C1 segment of cervical spinal cord (tissue), 14 donors: ENCODE results near the gene PDE6C.

Experiments used
- DNase-seq, 14 donors: peaks; one replicate each; lab custom pipeline; 2025; lab: John Stamatoyannopoulos, UW

PDE6C gene

DNA sequence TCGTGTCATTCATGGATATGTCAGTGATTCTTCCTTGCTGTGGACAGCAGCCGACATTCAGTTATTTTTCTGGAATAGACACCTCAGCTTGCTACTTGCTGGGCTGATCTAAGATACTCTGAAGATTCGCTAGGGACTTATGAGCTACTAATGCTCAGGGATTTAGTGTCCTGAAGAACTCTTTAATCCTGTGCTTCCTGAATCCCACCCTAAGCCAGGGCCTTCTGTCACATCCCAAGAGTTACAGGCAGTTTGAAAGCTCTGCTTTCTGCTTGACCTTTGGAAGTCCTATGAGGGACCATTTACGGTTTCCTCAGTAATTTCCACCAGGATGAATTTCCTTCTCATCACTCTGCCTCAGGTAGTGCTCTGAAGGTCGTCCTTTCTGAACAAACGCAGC is at the start of gene PDE6C:
TSS of gene PDE6C (plus strand) at position 227 of the 400 bp plus-strand sequence. CDS start 189 bp downstream, outside the sequence.
- no peak for DNase-seq

DNA sequence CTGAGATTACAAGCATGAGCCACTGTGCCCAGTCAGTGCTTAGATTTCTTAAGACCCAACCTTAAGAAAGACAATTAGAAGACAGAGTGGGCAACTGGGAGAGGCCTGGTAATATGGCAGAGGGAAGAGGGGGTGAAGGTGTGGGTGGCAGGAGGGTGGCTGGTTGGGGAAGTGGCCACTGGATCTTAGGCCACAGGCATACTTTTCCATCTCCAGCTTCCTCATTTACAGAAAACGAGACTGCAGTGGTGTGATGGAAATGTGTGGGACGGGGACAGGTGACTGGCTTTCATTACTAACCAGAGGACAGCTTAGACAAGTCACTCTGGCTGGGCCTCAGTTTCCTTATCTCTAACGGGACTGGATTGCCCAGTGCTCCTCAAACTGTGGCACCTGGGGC is 46.9 kb upstream of the PDE6C start:
- DNase-seq = no peak

DNA sequence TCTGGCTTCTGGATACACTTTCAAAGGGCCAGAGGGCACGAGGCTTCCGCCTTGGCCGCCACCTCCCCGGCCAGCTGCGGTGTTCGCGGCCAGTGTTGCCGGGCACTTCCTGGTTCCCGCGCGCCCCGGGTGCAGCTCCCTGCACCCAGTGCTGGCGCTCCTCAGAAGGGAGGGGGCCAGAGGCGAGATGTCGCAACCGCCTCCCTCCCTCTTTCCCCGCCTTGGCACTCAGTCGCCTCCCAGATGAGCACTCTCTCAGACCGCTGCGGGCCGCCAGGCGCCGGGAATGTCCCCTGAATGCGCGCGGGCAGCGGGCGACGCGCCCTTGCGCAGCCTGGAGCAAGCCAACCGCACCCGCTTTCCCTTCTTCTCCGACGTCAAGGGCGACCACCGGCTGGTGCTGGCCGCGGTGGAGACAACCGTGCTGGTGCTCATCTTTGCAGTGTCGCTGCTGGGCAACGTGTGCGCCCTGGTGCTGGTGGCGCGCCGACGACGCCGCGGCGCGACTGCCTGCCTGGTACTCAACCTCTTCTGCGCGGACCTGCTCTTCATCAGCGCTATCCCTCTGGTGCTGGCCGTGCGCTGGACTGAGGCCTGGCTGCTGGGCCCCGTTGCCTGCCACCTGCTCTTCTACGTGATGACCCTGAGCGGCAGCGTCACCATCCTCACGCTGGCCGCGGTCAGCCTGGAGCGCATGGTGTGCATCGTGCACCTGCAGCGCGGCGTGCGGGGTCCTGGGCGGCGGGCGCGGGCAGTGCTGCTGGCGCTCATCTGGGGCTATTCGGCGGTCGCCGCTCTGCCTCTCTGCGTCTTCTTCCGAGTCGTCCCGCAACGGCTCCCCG is 45.7 kb upstream of the PDE6C start, which contains the start of gene FFAR4:
TSS of gene FFAR4 (plus strand) at position 231 of the 842 bp plus-strand sequence. CDS start at position 287, 56 bp downstream.
- peak in 6 of 14 donors; percentile 7 to 47 (median 14) for DNase-seq

DNA sequence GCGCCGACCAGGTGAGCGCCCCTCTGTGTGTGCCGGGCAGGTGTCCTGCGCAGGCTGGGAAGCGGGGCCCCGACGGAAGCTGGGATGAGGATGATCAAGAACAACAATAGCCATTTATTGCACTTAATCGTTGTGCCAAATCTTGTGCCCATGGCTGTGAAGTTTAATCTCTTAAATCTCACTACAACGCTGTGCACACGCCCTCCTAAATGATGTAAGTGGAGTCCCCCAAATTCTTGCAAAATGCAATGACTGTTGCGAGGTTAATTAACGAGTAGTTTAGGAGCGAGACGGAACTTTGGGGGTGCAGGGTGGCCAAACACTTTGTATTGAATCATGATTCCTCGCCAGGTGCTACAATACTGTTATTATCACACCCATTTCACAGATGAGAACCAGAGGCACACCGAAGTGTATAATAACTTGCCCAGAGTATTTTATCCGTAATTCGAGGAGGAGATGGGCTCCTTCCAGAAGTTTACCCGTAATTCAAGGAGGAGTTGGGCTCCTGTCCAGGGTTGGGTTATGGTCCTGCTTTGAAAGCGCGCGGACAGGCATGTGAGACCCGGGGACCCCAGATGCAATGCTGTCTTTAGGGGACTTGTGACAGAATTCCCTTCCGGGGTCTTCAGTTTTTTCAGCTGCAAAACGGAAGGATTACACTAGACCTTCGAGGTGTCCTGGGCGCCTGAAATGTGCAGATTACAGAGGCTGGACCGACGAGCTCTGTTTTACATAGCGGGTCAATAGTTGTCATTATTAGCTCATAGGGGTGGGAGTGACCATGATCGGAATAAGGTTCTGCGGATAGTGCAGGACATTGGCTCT is 44.8 kb upstream of the PDE6C start:
- DNase-seq = no peak

DNA sequence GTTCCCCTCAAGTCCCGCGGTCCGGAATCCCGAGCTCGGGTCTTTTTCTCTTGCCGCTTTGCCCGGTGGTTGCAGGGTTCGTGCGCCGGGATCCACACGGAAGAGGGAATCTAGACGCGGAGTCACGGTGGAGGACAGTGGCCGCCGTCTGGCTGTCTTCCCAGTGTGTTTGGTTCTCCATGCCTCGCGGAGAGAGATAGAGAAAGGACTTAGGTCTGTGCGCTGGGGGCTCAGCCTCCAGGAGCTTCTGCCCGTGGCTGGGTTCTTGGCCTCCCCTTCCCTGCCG is 44.3 kb upstream of the PDE6C start:
- peak in 2 of 14 donors; percentile 4 to 30 for DNase-seq

DNA sequence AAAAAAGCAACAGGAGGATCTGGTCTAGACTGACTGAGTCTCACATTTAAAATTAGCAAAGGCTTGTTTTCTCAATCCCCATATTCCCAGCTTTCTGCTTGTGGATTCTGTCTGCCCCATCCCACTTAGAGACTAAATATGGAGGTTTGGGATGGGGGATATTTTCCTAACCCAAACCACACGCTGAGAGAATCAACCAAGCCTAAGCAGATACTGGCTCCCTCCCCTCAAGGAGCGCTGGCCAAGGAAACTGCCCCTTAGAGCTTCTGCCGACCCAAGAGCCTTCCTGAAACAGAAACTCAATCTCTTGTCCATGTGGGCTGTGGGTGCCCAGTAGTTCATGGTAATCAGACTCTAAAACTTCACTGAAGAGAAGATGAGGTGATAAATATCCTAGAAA is 42.0 kb upstream of the PDE6C start:
- no peak for DNase-seq

DNA sequence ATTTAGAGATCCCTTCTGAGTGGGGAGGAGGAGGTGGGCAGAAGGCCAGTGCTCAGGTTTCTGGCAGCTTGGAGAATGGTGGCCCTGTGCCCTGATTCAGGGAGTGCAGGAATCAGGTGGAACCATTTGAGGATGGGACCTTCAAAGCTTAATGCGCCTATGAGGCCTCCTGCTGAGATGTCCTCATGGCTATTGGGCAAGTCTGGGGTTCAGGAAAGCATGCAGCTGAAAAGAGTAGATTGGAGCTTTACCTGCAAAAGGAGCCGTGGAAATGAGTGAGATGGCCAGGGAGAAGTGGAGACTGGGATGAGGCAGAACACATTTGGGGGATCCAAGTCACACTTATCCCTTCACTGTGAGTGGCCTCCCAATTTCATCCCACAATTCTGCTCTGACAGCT is 39.7 kb upstream of the PDE6C start:
- DNase-seq = no peak

DNA sequence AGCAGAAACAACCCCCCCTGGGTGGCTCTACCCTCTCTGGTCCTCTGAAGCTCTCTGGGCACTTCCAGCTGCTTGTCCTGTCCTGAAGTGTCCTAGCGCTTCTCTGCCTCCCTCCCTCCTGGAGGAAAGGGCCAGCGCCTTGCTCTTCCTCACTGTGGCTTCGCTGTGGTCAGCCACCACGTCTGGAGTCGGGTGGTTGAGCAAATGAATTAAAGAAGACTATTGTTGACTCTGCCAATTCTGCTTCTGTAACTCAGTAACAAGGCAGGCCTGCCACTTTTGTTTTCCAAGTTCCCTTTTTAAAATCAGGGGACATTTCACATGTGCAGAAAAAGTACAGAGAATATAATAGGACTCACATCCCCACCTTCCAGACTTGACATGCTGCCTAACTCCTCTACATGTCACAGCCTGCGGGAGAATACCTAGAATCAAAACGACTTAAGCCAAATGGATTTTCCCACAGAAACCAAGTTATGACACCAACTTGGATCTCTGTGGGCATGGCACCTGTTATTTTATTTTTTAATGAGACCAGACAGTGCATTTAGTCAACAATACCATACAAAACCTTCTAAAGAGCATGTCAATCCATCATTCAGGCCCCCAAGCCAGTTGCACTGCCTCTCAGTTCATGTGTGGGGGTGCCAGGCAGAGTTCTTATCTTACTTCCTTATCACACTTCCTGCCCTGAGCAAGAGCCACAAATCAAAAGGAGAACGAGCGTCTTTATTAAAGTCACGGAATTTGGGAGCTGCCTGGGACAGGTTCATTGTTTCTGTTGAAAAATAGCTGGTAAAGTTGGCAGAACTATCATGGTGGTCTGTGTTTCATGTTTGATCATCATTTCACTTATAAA is 39.1 kb upstream of the PDE6C start:
- peak in 6 of 14 donors; percentile 22 to 49 (median 28) for DNase-seq

DNA sequence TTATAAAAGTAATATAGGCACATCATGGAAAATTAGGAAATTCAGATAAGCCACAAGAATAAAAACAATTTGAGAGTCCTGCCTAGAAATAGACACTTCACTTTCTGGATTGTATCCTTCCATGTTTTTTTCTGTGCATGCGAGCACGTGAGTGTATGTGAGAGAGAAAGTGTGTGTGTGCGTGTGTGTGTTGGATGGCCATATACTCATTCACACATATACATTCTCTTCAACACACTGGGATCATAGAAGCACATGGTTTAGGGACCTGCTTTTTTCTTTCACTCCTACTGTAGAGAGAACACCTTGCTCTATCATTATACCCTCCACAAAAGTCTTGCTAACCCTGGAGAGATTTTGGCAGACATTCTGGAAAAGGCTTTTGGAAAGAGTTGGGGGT is 38.4 kb upstream of the PDE6C start:
- DNase-seq = no peak

DNA sequence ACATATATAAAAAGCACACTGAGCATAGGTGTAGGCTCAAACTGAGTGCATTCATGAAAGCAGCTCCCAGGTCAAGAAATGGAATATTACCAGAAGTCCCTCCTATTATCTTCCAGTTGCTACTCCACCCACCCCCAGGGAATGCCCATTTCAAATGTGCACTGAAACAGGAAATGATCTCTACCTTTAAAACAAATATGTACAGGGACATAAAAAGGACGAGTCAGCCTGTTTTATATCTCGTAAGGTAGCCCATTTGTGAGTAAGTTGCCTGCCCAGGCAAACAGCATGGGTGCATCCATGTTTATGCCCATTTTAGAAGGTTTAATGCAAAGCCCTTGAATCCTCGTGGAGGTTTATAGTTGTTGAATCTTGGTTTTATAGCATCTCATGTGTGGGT is 35.4 kb upstream of the PDE6C start:
- no peak for DNase-seq

DNA sequence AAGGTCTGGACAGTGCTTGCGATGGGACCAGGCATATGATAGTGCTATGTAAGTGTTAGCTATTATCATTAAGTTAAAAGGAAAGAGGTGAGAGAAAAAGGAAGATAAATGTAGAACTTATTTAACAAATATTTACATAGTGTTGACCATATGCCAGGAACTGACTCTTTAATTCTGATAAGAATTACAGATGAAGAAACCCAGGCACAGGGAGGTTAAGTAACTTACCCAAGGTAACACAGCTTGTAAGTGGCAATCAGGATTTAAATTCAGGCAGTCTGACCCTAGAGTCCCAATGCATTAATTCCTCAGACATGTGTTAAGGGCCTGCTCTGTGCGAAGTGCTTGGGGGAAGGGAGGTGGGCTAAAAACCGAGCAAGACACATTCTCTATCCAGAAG is 34.8 kb upstream of the PDE6C start:
- DNase-seq = no peak

DNA sequence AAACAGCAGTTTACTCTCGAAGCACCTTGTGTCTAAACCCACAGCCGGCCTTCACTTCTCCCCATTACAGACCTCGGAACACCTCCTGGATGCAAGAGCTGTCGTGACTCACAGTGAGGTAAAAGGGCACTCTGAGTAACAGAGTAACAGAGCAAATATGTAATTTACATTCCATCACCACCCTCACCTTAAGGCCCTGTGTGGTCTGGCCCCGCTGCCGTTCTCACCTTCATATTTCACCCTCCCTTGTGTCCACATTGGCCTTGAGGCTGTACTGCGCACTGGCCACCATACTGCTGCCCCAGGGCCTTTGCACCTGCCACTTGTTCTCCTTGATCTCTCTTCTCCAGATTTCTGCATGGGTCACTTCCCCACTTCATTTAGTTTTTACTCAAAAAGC is 33.2 kb upstream of the PDE6C start:
- DNase-seq = no peak

DNA sequence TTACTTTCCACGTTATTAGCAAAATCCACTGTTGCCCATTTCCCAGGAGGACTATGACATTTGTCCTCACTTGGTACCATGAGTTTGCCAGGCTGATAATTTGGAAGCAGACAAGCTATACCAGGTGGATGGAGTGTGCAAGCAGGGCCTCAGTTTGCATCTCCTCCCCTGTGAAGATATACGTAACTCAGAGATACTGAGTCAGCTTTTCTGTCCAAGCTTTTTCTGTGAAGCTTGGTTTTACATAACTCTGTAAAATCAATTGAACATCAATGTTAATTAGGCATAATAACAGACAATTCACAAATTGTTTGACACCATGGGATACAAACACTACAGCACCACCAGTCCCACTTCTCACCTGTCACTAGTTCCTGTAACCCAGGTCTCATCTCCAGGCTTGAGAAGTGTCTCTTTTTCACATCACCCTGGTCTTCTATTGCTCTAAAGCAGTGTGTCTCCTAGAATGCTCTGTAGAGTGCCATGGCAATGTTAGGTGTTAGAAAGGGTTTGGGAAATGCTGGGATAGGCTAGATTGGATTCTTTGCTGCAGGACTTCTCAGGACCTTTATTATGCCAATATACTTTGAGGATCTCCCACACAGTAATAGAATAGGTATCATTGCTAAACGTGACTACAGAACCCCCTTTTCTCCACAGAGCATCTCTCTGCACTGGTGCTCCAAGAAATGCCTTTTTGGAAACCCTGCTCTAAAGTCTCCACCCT is 32.2 kb upstream of the PDE6C start:
- DNase-seq = no peak

DNA sequence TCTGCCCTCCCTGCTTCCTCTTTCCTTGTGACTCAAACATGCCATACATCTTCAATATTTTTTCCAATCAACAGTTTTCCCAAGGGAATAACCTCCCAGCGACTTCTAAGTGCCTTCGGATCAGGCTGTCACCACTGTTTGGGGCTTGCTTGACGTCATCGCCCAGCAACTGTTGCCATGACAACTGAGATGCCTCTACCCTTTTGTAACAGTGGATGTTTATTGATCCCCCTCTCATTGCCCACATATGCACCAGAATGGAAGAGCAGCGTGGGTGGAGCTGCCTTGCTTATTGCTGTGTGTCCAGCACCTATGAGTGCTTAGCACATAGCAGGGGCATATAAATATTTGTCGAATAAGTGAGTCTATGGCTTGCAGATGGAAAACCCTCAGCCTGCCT is 31.5 kb upstream of the PDE6C start:
- DNase-seq = no peak

DNA sequence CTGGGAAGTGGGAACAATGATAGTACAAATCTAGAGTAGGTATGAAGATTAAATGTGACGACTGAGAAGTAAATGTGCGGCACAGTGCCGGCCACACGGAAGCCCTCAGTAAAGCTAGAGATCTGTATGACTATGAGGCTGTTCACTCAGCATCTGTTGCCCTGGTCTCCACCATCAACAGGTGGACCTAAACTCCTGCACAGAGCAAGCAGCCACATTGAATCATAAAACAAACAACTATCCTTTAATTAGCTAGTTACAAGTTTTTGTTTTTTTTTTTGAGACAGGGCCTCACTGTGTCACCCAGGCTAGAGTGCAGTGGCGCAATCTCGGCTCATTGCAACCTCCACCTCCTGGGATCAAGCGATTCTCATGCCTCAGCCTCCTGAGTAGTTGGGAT is 27.9 kb upstream of the PDE6C start:
- no peak for DNase-seq

DNA sequence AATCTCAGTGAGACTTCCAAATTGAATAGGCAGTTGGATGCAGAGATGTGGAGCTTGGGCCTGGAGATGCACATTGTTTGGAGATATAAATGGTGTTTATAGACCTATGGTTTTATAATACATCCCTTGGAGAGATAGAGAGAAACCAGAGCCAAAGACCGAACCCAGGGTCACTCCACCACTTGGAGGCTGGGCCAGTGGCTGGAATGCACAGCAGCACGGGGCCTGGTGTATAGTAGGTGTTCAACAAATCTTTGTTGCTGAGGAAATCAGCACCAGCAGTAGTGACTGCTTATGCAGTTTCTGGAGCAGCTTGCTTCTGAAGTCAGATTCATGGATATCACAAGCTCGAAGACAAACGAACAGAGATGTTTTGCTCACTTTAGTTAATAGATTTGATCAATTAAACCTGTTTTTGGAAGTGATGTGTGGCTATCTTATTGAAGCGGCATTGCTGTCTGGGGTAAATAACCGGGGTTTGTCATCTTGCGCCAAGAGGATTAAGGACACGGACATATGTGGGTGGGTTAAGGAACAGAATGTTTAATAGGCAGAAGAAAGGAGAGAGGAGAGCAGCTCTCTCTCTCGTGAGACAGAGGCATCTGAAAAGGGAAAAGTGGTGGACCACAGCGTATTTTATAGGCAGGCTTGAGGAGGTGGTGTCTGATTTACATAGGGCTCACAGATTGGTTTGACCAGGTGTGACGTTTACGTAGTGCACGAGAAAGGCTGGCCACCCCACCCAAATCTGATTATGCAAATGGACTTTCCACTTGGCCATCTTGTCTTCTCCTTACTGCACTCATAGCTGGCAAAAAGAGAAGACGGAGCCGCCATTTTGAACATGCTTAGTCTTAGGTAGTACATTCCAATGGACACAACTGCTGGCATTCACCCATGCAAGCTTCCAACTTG is 22.4 kb upstream of the PDE6C start:
- no peak for DNase-seq

DNA sequence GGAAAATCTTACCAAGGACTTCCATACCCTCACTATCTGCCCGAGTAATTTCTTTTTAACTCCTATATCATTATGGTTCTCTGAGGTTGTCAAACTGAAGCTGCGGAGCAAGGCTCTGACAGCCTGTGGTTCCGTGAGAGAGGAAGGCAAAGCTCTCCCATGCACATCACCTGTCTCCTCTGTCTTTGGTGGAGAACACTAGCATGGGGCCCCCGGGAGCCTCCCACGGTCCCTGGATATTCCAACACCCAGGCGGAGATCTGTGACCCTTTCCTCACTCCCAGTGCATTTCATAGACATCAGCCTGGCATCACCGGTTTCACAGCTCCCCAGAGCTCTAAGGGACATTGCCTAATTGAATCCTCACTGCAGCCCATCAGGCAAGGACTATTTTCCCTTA is 21.7 kb upstream of the PDE6C start:
- no peak for DNase-seq

DNA sequence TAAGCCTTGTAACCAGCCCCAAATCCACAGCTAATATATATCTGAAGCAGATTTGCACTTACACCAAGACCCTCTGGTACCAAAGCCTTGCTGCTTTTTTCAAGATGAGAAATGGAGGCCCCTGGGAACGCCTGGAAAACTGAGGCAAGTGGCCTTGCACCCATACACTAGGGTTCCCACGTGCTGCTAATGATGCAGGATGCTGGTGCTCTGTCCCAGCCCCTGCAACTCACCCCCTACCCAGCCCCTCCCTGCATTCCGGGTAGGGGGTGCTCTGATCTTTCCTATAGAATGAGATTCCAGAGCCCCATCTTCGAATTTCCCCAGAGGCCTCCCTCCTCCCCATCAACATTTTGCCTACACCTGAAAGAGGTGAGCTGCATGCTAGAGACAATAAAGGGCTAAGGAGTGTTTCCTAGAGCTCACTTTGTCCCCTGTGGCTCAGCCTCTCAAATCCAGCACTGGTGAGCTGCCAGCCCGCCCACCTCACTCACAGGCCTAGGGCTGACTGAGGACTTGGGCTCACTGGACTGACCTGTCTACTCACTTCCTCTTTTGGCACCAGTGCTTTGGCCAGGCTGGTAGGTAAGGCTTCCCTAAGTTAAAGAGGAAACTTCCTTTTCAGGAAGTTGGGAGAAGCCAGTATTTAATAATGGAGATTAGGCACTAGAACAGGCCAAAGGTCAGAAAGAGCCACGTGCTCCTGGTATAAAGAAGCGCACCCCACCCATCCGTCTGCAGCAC is 21.1 kb upstream of the PDE6C start:
- no peak for DNase-seq

DNA sequence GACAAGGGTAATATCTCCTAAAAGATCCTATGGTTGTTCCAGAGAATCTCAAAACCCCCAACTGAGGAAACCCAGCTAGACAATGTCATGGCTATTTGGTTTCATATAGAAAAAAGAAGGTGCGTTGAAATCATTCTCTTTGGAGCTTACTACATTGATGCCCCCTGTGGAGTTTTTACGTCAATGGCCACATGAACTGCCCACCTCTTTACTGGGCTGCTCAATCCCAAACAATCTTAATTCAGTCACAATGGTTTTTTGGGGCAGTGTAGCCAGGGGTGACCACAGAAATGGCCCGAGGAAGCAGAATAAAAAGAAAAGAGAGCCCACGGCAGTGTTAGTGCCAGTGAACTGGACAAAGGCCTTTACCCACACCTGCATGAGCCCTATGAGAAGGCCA is 19.1 kb upstream of the PDE6C start:
- DNase-seq = no peak
